ENCODE data around the gene RXFP1.
A peak's percentile ranks its signal among the peaks of the same experiment; 100 is the strongest.

DNA sequence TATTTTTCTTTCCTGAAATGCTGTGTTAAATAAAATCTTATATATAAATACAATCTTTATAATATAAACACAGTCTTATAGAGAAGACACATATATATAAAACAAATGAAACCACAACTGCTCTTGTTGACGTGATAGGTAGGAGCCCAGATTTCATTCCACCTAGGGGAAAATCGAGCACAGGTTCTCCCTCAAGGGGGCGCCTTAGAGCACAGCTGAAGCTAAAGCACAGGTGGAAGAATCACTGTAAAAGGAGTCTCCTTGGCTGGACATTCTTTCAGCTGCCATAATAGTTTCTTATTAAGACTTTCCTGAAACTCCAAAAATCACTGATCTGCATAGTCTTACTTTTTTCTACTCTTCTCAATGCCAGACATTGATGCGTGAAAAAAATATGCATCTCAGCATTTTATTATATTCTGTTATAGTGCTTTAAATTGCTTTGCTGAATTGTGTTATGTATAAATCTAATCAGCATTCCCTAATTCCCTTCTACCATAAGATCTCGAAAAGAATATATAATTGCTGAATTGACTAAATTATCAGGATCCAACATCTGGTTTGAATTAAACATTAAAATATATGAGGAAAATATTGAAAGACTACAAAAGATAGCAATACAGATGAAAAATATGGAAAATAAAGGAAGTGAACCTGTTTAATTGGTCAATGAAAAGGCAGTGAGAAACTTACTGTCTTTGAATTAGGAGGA, 25.5 kb upstream of the RXFP1 start:
- TF ChIP-seq CTCF (IDR thresholded peaks at IDR 0.05; ENCODE audit: borderline replicate concordance, extremely low read depth, low read length, poor library complexity, severe bottlenecking) (peak; percentile 45), EZH2 (IDR thresholded peaks at IDR 0.05; ENCODE audit: borderline replicate concordance, low read depth, low read length, severe bottlenecking) (no peak)

Measured in DND-41 (cell line).